B cell (primary cell): ENCODE measurements around the gene EMP1. TPM values are rescaled to one million over a fixed set of nuclear protein-coding genes. Genes with fewer than 3 reads are reported as not detected.

ENCODE experiments used
- ATAC-seq: fragments of 200-7000 bp; cut with Tn5 transposase; one replicate; pipeline ENCODE4 v1.10.0; 2021; ENCODE audit warnings: low read depth, mild to moderate bottlenecking, moderate number of reproducible peaks, moderate library complexity
- CTCF ChIA-PET: fragments of 350-600 bp; sonication (Branson Sonifier 250); formaldehyde crosslinking; loops from one replicate; lab custom pipeline; 2021; ENCODE audit warnings: antibody characterized with exemption, inconsistent platforms; lab: Charles Lee
- POLR2A ChIA-PET: fragments of 350-600 bp; sonication (Branson Sonifier 250); formaldehyde crosslinking; loops from one replicate; lab custom pipeline; 2021; ENCODE audit warnings: antibody characterized with exemption; lab: Charles Lee
- DNase-seq: peaks from one replicate; pipeline ENCODE4 v3.0.0; 2013
- H2AFZ ChIP-seq: 2 replicates; pipeline ENCODE4 v1.6.1; 2012; ENCODE audit warnings: mild to moderate bottlenecking, low read depth, low read length; ENCODE audit not compliant: insufficient read depth, poor library complexity, severe bottlenecking
- H3K27ac ChIP-seq, 2 donors: 1 replicate in 1 of 2; 2 replicates in 1 of 2; pipeline ENCODE4 v1.5.1; 2012 to 2013; ENCODE audit warnings: low read length in 2 of 2, mild to moderate bottlenecking in 2 of 2, moderate library complexity in 1 of 2
- H3K27me3 ChIP-seq, 4 experiments: fragments of 200-600 bp in 1 of 4; sonication (generic) in 1 of 4; replicated peaks in 1 of 4; 1 replicate in 2 of 4; 2 replicates in 2 of 4; pipeline versions ENCODE4 v1.6.1 to v1.7.0; 2013 to 2016; ENCODE audit warnings: low read length in 3 of 4, mild to moderate bottlenecking in 2 of 4, mixed read lengths in 1 of 4, moderate library complexity in 1 of 4; ENCODE audit not compliant: insufficient read depth in 4 of 4, control insufficient read depth in 3 of 4; ENCODE audit errors: control extremely low read depth in 1 of 4
- H3K36me3 ChIP-seq, 2 experiments: replicated peaks in 1 of 2; 1 replicate in 1 of 2; 2 replicates in 1 of 2; pipeline versions ENCODE4 v1.6.1 to v1.7.1; 2013; ENCODE audit warnings: low read length in 1 of 2; ENCODE audit not compliant: insufficient read depth in 2 of 2, control insufficient read depth in 1 of 2; ENCODE audit errors: control extremely low read depth in 1 of 2, extremely low read depth in 1 of 2
- H3K4me1 ChIP-seq, 2 donors: fragments of 200-600 bp in 1 of 2; sonication (generic) in 1 of 2; 1 replicate in 1 of 2; 2 replicates in 1 of 2; pipeline versions ENCODE4 v1.5.1 to v1.6.1; 2013 to 2017; ENCODE audit warnings: low read length in 2 of 2; ENCODE audit not compliant: control insufficient read depth in 2 of 2, insufficient read depth in 2 of 2
- H3K4me2 ChIP-seq: replicated peaks from 2 replicates; pipeline ENCODE3; 2012; ENCODE audit warnings: mild to moderate bottlenecking, low read depth, low read length; ENCODE audit not compliant: poor library complexity, severe bottlenecking
- H3K4me3 ChIP-seq, 5 experiments: fragments of 200-600 bp in 1 of 5; sonication (generic) in 1 of 5; 1 replicate in 3 of 5; 2 replicates in 2 of 5; pipeline versions ENCODE4 v1.5.1 to v1.7.0; 2011 to 2016; ENCODE audit warnings: low read length in 4 of 5, mild to moderate bottlenecking in 4 of 5, low read depth in 2 of 5, control low read depth in 1 of 5, moderate library complexity in 1 of 5; ENCODE audit not compliant: insufficient read depth in 1 of 5; ENCODE audit errors: control extremely low read depth in 1 of 5, extremely low read depth in 1 of 5
- H3K79me2 ChIP-seq: fragments of 200-600 bp; sonication (generic); one replicate; pipeline ENCODE4 v1.6.0; 2016; ENCODE audit warnings: low read length; ENCODE audit not compliant: control insufficient read depth, insufficient read depth
- H3K9ac ChIP-seq: fragments of 200-600 bp; sonication (generic); 2 replicates; pipeline ENCODE4 v1.6.1; 2017; ENCODE audit warnings: mild to moderate bottlenecking, low read length, moderate library complexity
- H3K9me3 ChIP-seq, 3 donors: one replicate each; pipeline versions ENCODE4 v1.6.1 to v1.7.1; 2013; ENCODE audit warnings: low read length in 2 of 3; ENCODE audit not compliant: control insufficient read depth in 2 of 3, insufficient read depth in 1 of 3; ENCODE audit errors: control extremely low read depth in 1 of 3
- H4K20me1 ChIP-seq: 2 replicates; pipeline ENCODE4 v1.6.0; 2012; ENCODE audit warnings: mild to moderate bottlenecking, low read length; ENCODE audit not compliant: insufficient read depth, control insufficient read depth, poor library complexity, severe bottlenecking
- H3K27ac Mint-ChIP-seq: one replicate; pipeline ENCODE4 v1.8.0; 2021; ENCODE audit warnings: mixed read lengths
- H3K27me3 Mint-ChIP-seq: one replicate; pipeline ENCODE4 v1.8.0; 2021; ENCODE audit warnings: mixed read lengths
- H3K4me1 Mint-ChIP-seq: one replicate; pipeline ENCODE4 v1.8.0; 2021; ENCODE audit warnings: mixed read lengths
- H3K4me3 Mint-ChIP-seq: one replicate; pipeline ENCODE4 v1.8.0; 2021; ENCODE audit warnings: mixed read lengths
- H3K9me3 Mint-ChIP-seq: one replicate; pipeline ENCODE4 v1.8.0; 2022; ENCODE audit warnings: mixed read lengths; ENCODE audit not compliant: insufficient read depth
- EZH2 ChIP-seq: IDR thresholded peaks from 2 replicates; pipeline ENCODE4 v1.6.1; 2012; ENCODE audit warnings: borderline replicate concordance, low read depth, mild to moderate bottlenecking, moderate library complexity, low read length; ENCODE audit not compliant: insufficient read depth, poor library complexity, severe bottlenecking
- WGBS: methylation state at CpG from one replicate; pipeline ENCODE4 v1.1.5; 2013; ENCODE audit warnings: missing lambda C conversion rate; ENCODE audit not compliant: insufficient coverage; 5-methylcytosine and 5-hydroxymethylcytosine counted together
- intact Hi-C: fragments of 100-400 bp; cut with micrococcal nuclease; formaldehyde crosslinking; loops from one replicate; pipeline ENCODE4 v1.10.0; 2022
- polyA plus RNA-seq: library from polyadenylated mRNA; depleted of rRNA; stranded (reverse); fragments of >200 nt; gene quantifications from 2 replicates; pipeline ENCODE4 v1.2.3, GENCODE V29; 2012
- total RNA-seq, 2 donors: library from RNA; stranded (reverse); fragments of 120-200 nt in 1 of 2; gene quantifications; 1 replicate in 1 of 2; 2 replicates in 1 of 2; pipeline versions ENCODE4 v1.2.3 to v1.2.4, GENCODE V29; 2013 to 2022
- TF ChIP-seq, protein P1 (sequence below): fragments of 200-600 bp; IDR thresholded peaks from one replicate; pipeline ENCODE4 v1.8.0; 2022; ENCODE audit warnings: antibody characterized with exemption, mild to moderate bottlenecking

Gene EMP1
- total and polyA plus RNA-seq, 2 donors (not counting 1 experiment from before 2014, with no cell fraction given) = 0.07 to 0.64 TPM

DNA sequence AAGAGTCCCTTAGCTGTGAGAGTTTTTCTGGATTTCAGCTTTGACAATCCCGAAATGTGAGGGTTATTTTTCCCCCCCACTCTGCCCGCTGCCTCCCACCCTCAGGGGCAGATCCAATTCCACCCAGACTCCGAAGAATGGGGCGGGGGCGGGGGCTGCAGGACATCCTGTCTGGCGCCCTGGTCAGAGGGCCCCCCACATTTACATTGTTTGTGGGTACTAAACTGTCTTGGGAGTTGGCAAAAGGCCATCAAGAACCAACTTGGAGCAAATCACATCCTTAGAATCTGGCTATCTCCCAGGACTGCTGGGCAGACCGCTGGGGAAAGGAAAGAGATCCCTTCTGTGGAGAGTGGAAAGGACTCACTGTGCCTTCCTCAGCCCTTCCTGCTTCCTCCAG lies 2.4 kb downstream of the EMP1 start:
- Histone ChIP-seq H4K20me1 (no peaks in the 10 kb centered on the region), H2AFZ (no peak overlapping the region), H3K9ac (no peak overlapping the region), H3K4me3 (no peak overlapping the region), H3K4me2 (no peak overlapping the region), H3K27ac (no peak overlapping the region), H3K4me1 (peaks cover 15 to 19% of the 10 kb centered on the region in 2 donors), H3K36me3 (no peaks in the 10 kb centered on the region), H3K27me3 (peaks cover 0 to 12% (median 2%) of the 10 kb centered on the region in 4 experiments), H3K79me2 (no peaks in the 10 kb centered on the region), H3K9me3 (no peaks in the 10 kb centered on the region)
- ChIA-PET CTCF (interaction anchor here (4.4 kb wide), 1 partner anchor 13 kb away, joined by 21 read pairs; no protein-coding TSS in a partner anchor), POLR2A (no interaction called here)
- no peak overlapping the region for H3K27ac Mint-ChIP-seq
- H3K4me1 Mint-ChIP-seq = peaks cover 30% of the 10 kb centered on the region
- no peak overlapping the region for H3K4me3 Mint-ChIP-seq
- no peak for TF ChIP-seq EZH2
- TF ChIP-seq, protein P1, sequence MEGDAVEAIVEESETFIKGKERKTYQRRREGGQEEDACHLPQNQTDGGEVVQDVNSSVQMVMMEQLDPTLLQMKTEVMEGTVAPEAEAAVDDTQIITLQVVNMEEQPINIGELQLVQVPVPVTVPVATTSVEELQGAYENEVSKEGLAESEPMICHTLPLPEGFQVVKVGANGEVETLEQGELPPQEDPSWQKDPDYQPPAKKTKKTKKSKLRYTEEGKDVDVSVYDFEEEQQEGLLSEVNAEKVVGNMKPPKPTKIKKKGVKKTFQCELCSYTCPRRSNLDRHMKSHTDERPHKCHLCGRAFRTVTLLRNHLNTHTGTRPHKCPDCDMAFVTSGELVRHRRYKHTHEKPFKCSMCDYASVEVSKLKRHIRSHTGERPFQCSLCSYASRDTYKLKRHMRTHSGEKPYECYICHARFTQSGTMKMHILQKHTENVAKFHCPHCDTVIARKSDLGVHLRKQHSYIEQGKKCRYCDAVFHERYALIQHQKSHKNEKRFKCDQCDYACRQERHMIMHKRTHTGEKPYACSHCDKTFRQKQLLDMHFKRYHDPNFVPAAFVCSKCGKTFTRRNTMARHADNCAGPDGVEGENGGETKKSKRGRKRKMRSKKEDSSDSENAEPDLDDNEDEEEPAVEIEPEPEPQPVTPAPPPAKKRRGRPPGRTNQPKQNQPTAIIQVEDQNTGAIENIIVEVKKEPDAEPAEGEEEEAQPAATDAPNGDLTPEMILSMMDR = no peak
- H3K27me3 Mint-ChIP-seq = peaks cover 50% of the 10 kb centered on the region
- DNase-seq (no peak), ATAC-seq (no peak)
- no peaks in the 10 kb centered on the region for H3K9me3 Mint-ChIP-seq
- intact Hi-C loops = loop anchor here (5.0 kb wide), 1 partner anchor 37 kb away; no protein-coding TSS in a partner anchor
- WGBS = no CpG with 5 or more reads among the region's 7 CpGs

DNA sequence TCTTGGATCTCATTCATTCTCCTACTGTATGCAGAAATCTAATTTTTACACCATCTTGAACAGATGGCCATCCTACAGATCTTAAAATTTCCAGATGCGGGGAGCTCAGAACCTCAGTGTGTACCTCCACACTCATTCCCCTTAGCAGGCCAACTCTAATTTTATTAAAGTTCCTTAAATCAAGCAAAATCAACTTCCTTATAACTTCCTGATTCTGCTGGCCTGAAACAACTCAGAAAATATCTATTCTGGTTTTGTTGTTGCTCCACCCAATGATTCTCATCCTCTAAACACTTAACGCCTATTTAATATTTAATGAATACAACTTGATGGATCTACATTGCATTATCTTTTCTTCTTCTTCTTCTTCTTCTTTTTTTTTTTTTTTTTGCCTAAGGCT lies 3.1 kb downstream of the EMP1 start:
- DNase-seq (no peak), ATAC-seq (no peak)
- peaks cover 15 to 19% of the 10 kb centered on the region in 2 donors for H3K4me1 ChIP-seq
- peaks cover 0 to 12% (median 2%) of the 10 kb centered on the region in 4 experiments for H3K27me3 ChIP-seq
- no peaks in the 10 kb centered on the region for H3K9me3 ChIP-seq
- Mint-ChIP-seq H3K27me3 (peaks cover 56% of the 10 kb centered on the region), H3K9me3 (no peaks in the 10 kb centered on the region), H3K4me3 (no peak overlapping the region), H3K27ac (no peak overlapping the region), H3K4me1 (peaks cover 30% of the 10 kb centered on the region)
- POLR2A ChIA-PET = no interaction called here
- no peak overlapping the region for H2AFZ ChIP-seq
- WGBS = 50% methylated on average over 1 of the region's 2 CpGs
- no peaks in the 10 kb centered on the region for H3K36me3 ChIP-seq
- CTCF ChIA-PET = interaction anchor here (4.4 kb wide), 1 partner anchor 12 kb away, joined by 21 read pairs; no protein-coding TSS in a partner anchor
- no peak overlapping the region for H3K9ac ChIP-seq
- no peaks in the 10 kb centered on the region for H3K79me2 ChIP-seq
- no peak overlapping the region for H3K4me2 ChIP-seq
- intact Hi-C loops = loop anchor here (5.0 kb wide), 1 partner anchor 37 kb away; no protein-coding TSS in a partner anchor
- no peaks in the 10 kb centered on the region for H4K20me1 ChIP-seq
- H3K4me3 ChIP-seq = no peak overlapping the region
- H3K27ac ChIP-seq = no peak overlapping the region
- TF ChIP-seq, protein P1 = no peak
- TF ChIP-seq EZH2 = no peak
